GM18907 (cell line): ENCODE measurements around the gene ACSF2.
"Not testable (repeated sequence)": the region's sequence is repeated elsewhere in the genome, so short reads cannot be mapped to it uniquely, and the experiment has no call there.

Source experiments
- ATAC-seq: cut with Tn5 transposase; IDR thresholded peaks from one replicate; pipeline ENCODE4 v1.9.1; 2021; ENCODE audit warnings: mild to moderate bottlenecking, moderate library complexity; ENCODE audit not compliant: unreplicated experiment

ACSF2 gene

DNA sequence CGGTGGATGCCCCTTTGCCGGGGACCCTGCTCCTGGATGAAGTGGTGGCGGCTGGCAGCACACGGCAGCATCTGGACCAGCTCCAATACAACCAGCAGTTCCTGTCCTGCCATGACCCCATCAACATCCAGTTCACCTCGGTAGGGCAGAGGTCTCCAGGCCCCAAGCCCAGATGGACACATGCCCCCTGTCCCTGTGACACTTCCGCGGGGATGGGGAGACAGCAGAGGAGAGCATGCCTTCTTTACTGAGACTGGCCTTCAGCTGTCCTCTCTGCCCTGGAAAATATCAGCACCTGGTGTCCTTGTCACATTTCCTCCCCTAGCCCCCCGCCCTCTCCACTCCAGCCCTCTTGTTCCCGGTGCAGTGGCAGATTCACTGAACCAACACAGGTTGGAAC lies 36.4 kb downstream of the ACSF2 start:
- no peak for ATAC-seq

DNA sequence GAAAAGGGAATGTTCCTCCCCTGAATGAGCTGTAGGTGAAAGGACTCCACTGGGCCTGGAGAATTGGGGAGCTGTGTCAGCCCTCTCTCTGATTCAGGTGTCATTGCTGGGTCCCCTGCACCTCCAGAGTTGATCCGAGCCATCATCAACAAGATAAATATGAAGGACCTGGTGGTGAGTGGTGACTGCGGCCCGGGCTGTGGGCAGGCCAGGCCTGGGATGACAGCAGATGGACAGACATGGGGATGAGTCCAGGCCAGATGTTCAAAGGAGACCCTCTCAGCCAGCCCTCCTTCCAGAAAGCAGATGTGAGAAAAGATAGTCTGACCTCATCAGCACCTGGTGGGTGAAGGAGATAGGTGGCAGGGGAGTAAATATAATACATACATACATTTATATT lies 38.1 kb downstream of the ACSF2 start:
- no peak for ATAC-seq

DNA sequence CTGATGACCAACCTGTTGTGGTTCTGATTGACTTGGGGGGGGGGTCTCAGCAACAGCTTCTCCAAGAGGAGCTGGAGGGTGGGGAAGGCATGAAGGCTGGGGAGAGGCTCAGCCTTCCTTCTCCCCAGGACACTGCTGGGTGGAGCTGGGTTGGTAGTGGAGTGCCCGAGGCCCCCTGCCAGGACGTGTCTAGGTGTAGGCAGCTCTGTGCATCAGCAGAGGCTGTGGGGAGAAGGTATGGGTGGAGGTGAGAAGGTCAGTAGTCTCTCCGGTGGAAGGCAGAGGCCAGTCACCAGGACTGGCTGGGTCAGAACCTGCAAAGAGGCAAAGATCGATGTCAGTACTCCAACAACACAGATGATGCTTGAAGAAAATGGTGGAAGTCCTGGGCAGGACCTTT lies 38.7 kb downstream of the ACSF2 start:
- ATAC-seq = no peak

DNA sequence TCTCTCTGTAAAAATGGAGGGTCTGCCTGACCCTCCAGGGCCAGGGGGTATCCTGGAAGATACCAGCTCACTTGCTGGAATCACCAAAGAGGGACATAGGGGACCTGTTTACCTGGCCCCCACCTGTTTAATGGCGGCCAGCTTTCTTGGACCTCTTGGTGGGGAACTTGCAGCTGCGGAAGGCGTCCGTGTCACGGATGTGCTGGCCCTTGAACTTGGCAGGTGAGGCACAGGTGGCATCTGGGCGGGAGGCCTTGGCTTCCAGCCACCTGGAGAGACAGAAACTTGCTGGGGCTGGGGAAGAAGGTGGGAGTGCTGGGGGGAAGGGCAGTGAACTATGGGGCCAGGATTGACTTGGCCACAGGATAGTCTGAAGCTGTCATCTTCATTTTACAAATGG lies 39.2 kb downstream of the ACSF2 start:
- ATAC-seq = no peak

DNA sequence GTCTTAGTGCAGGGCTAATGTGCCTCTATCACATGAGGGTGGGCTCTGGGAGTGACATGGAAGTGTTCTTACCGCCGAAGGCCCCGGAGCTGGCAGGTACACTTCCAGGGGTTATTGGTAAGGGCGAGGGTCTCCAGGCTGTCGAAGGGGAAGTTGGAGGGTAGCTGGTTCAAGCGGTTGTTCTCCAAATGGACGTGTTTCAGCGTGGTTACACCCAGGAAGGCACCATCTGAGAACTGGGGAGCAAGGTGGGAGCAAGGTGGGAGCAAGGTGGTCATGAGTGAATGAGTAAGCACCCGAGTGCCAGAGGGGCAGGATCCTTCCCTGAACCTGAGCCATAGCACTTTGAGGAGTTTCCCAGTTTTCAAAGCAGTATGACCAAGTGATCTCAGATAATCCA lies 39.6 kb downstream of the ACSF2 start:
- no peak for ATAC-seq

DNA sequence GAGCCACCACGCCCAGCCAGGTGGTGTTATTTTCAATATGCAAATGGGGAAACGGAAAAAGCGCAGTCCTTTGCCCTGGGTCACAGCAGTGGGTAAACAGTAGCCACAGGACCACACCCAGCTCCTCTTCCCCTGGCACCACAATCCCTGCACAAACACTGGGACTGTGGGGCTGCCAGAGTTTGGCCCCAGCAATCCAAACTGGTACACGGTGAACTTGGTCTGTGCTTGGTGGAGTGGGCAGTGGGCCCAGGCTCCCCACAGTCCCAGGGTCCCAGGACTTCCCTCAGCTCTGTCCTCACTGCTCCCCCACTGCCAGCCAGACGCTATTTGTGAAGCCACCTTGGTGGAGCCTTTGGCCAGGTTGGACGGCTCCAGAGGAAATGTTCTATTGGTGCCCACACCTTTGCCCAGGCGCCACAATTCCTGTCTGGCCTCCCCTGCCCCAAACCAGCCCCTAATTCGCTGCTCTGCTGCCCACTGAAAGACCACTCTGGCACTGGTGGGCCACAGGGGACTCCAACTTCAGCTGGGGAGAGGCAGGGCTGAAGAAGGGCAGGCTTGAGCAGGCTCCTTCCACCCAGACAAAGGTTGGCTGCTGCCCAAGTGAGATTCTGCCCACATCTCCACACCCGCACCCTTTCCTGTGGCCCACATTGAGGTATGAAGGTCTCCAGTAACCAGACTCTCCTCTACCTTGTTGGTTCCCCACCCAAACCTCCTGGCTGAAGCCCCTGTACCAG lies 40.5 kb downstream of the ACSF2 start:
- ATAC-seq = no peak

DNA sequence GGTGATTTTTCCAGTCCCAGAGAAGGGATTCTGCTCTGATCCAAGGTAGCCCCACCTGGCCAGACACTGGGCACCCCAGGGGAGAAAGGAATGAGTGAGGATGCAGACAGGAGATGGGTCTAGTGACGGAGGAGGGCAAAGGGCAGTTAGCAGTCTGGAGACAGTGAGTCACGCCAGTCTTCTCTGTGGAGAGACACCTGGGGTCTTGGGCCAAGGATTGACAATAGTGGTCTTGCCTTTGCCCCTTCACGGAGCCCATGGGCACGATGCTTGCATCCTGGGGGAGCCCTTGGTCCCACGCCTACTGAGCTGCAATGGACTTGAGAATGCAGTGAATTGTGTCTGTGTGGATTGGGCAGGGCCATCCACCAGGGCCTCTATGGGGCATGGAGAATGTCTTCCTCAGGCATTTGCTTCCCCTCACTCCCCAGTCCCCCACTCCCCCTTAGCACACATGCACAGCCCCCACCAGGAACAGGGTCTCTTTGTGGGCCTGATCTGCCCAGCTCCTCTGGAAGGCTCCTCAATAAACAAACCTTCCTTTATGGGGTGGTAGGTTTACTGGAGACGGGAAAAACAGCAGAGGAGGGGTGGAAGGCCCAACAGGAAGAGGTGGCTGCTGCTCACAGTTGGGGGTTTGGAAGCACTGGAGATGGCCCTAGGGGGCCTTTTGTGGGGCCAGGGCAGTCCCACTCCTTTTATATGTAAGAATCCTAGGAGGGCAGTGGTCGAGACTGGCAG lies 41.3 kb downstream of the ACSF2 start:
- ATAC-seq = no peak

DNA sequence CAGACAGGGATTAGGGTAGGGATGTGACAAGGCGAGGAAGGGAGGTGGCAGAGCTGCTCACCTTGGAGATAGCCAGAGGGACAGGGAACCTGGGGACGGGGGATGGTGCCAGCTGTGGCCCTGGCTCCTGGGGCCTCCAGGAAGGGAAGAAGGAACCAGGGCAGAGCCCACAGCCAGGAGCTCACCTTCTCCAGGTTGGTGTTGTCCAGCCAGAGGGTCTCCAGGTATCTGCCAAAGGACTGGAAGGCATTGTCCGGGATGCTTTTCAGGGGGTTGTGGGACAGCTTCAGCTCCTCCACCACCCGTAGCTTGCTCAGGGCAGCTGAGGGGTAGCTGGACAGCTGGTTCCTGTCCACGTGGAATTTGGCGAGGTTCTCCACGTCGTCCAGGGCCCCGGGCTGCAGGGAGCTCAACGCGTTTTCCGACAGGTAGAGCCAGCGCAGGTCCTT lies 41.9 kb downstream of the ACSF2 start:
- no peak for ATAC-seq

DNA sequence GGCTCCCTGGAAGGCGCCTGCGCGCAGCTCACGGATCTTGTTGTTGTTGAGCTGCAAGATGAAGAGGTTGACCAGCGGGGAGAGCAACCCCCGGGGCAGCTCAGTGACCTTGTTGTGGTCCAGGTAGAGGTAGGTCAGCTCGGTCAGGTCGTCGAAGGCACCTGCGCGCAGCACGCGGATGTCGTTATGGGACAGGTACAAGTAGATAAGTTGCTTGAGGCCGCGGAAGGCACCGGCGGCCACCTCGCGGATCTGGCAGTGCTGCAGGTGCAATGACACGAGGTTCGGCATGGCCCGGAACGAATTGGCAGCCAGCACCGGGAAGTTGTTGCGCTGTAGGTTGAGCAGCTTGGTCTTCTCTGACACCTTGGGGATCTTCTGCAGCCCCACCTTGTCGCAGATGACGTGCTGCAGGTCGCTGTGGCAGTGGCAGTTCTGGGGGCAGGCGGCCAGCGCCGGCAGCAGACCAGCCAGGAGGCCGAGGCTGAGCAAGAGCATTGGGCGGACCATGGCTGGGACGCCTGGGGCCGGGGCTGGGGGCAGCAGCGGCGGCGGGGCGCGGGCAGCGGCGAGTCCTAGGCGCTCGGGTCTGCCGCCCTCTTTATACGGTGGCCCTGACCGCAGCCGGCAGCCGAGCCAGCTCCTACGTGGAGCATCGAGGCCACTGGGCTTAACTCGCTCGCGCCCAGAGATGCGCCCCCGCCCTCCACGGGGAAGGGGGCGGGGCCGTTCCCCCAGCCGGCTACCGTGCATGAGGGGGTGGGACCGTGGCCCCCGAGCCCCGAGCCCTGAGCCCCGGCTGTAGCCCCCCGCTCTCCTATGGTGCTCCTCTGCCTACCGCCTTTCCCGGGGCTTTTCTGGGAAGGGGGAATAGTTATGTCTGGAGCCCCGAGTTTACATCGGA lies 42.5 kb downstream of the ACSF2 start, which contains the start of gene CHAD:
Gene CHAD, minus strand, starts transcription at position 577 of the 904 bp plus-strand sequence. Its CDS starts 67 bp downstream, at position 510.
- ATAC-seq = no peak

DNA sequence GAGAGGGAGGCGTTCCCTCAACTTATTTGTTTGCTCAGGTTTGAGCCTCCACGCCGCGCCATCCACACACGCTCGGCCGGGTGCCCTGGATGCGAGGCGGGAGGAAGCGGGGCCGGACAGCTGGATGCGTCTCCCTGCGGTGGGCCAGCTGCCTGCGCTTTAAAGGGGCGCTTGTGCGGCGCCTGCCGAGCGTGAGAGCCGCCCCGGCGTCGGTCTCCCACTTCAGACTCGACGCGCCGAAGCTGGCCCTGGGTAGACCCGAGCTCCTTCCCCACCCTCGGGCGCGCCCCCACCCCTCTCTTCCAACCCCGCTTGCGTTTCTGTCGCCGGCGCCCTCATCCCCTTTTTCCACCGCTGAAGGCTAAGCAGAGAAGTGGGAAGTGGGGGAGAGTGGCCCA lies 43.2 kb downstream of the ACSF2 start:
- ATAC-seq = no peak

DNA sequence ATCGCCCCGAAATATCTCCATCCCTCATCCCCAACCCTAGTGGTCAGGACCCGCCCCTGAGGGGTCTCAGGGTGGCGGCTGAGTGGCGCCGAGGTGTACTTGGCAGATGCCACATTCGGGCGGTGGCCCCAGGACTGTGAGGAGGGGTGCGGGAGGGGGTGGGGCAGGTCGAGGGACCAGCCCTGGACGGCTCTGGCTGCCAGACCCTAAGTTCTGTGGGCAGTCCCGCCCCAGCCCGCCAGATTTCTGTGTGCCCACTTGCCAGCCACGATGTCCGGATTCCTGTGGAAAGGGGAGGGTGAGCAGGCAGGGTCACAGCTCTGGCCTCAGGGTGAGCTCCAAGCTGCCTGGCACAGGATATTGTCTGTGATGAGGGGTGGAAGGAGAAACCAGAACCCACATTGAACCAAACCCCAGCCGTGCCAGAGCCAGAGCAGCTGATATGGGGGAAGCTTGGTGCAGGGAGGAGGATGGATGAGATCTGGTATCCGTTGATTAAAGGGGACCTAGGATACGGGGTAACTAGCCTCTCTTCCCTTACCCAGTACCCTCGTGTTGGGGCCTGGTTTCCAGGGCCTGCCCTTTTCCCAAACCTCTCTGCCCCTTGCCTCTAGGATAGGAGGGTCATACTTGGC lies 43.8 kb downstream of the ACSF2 start:
- no peak for ATAC-seq

DNA sequence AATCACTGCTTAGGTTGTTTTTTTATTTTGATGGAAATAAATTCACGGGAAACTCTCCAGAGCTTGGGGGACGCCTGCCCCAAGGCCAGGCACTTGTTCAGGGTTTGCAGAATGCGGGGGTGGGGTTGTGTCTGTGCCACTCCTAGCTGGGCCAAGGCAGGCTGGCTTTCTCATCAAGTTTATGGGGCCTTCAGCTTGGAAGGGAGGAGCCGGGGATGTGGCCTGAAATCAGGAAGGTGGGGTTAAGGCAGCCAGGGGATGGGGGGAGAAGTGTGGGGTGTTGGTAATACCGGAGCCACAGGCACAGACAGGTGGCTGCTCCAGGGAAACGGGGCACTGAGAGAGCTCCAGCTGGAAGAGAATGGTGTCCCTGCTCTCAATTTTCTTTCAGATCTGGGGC lies 44.4 kb downstream of the ACSF2 start:
- ATAC-seq = no peak

DNA sequence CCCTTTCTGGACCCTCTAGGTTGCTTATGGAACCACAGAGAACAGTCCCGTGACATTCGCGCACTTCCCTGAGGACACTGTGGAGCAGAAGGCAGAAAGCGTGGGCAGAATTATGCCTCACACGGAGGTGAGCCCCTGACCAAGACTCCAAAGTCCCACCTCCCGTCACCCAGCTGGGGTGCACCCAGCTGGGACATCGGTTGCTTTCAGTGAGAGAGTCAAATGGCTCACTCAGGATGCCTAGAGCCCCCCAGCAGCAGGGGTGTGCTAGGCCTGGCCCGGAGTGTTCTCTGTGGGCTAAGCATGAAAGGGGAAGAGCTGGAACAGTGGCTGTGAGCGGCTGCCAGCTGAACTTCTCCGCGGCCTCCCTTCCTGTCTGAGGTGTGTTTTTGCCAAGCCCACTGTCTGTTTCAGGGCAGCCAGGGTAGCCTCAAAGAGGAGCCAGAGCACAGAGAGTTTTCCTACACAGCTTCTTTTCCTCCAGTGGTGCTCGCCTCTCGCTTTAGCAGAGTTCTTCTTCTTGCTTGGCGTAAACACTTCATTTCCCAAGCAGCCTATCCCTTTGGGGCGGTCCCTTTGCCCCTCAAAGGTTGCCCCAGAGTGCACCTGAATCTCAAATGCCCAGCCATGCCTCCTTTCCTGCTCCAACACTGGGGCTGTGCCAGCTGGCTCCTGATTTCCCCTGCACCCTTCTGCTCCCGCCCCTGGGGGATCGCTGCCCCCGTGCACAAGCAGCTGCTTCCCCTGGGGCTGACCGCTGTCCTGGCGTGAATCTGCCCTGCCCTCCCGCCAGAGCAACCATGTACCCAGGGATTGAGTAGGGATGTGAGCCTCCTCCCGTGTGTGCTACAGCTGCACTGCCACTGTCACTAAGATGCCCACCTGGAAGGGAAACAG lies 45.2 kb downstream of the ACSF2 start:
- ATAC-seq = no peak

DNA sequence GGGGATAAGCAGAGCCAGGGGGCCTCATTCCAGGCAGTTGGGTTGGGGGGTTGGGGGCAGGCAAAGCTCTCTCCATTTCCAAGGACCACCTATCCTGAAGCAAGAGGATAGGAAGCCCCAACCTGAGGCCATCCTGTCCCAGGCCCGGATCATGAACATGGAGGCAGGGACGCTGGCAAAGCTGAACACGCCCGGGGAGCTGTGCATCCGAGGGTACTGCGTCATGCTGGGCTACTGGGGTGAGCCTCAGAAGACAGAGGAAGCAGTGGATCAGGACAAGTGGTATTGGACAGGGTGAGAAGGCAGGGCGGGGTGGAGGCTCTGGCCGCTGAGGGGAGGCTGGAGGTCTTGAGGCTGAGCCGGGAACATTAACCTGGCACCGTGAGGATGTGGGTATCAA lies 46.3 kb downstream of the ACSF2 start:
- ATAC-seq = no peak

DNA sequence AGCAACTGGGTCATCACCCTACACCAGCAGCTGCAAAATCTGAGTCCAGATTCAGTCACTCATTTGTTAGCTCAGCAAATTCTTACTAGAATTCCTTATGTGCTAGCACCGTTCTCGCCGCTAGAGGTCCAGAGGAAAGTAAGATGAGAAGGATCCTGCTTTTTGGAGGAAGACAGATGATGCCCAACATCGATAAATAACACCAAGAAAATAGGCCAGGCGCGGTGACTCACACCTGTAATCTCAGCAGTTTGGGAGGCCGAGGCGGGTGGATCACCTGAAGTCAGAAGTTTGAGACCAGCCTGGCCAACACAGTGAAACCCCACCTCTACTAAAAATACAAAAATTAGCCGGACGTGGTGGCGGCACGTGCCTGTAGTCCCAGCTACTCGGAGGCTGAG lies 46.7 kb downstream of the ACSF2 start:
- not testable (repeated sequence) for ATAC-seq

DNA sequence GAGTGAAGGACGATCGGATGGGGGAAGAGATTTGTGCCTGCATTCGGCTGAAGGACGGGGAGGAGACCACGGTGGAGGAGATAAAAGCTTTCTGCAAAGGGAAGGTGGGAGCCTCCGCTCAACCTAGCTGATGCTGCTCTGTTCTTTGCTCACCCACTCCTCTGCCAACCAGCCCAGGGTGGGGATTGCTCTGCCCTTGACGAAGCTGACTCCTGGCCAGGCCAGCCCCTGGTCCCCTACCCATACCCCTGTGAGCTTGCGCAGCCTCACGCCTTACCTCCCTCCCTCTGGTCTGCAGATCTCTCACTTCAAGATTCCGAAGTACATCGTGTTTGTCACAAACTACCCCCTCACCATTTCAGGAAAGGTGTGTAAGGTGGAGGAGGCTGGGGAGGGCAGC lies 47.9 kb downstream of the ACSF2 start:
- ATAC-seq = no peak

DNA sequence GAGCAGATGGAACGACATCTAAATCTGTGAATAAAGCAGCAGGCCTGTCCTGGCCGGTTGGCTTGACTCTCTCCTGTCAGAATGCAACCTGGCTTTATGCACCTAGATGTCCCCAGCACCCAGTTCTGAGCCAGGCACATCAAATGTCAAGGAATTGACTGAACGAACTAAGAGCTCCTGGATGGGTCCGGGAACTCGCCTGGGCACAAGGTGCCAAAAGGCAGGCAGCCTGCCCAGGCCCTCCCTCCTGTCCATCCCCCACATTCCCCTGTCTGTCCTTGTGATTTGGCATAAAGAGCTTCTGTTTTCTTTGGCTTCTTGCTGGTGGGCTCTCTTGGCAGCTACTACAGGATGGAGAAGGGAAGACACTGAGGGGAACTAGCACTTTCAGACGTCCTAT lies 48.5 kb downstream of the ACSF2 start:
- no peak for ATAC-seq

DNA sequence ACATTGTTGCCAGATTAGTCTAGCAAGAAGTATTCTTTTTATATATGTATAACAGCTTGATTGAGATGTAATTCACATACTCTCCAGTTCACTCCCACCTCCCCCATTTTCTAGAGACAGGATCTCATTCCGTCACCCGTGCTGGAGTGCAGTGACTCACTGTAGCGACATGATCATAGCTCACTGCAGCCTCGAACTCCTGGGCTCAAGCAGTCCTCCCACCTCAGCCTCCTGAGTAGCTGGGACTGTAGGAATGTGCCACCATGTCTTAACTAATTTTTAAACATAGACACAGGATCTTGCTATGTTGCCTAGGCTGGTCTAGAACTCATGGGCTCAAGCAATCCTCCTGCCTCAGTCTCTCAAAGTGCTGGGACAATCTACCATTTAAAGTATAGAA lies 49.3 kb downstream of the ACSF2 start:
- no peak for ATAC-seq

DNA sequence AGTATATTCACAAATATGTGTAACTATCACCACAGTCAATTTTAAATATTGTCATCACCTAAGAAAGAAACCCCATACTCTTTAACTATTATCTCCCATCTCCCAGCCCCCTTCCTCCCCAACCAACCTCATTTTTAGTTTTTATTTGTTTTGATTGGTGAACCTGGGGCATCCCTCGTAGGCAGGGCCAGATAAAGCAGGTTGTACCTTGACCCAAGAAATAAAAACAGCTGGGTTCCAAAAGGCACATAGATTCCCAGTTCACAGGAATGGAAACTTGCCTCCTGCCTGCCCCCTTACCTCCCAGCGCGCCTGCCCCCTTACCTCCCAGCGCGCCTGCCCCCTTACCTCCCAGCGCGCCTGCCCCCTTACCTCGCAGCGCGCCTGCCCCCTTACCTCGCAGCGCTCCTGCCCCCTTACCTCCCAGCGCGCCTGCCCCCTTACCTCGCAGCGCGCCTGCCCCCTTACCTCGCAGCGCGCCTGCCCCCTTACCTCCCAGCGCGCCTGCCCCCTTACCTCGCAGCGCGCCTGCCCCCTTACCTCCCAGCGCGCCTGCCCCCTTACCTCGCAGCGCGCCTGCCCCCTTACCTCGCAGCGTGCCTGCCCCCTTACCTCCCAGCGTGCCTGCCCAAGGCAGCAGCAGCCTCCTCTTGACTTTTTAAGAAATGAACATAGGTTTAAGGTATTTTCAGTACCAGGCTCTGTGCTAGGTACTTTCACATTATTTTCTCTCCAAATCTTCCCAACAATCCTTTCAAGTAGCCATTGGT lies 49.9 kb downstream of the ACSF2 start:
- ATAC-seq = not testable (repeated sequence)
